IMR-90 (cell line): ENCODE data around the gene LAMB1. TPM values are rescaled to one million over a fixed set of nuclear protein-coding genes. Genes with fewer than 3 reads are reported as not detected.

ENCODE experiments used
- ATAC-seq: fragments of 200-7000 bp; cut with Tn5 transposase; 2 replicates; pipeline ENCODE4 v1.9.1; 2020; ENCODE audit warnings: low read depth, mild to moderate bottlenecking, moderate library complexity
- BruUV-seq: library from RNA; stranded (reverse); fragments of 400-500 nt; replicated peaks from 2 replicates; lab custom pipeline; 2021; lab: Mats Ljungman, UMichigan
- CTCF ChIA-PET: fragments of 300-600 bp; formaldehyde crosslinking; extraction: SDS; loops from one replicate; lab custom pipeline; 2021; ENCODE audit warnings: antibody characterized with exemption; lab: Yijun Ruan, JAX
- POLR2A ChIA-PET: fragments of 300-600 bp; sonication (Branson Sonifier 250); formaldehyde crosslinking; loops from one replicate; lab custom pipeline; 2022; ENCODE audit warnings: antibody characterized with exemption; ENCODE audit not compliant: unreplicated experiment; lab: Charles Lee
- DNase-seq: peaks from one replicate; pipeline ENCODE4 v3.0.0; 2013
- H2AFZ ChIP-seq: replicated peaks from 2 replicates; pipeline ENCODE3; 2013; ENCODE audit warnings: low read length, mild to moderate bottlenecking; ENCODE audit not compliant: poor library complexity
- H2AK5ac ChIP-seq: 2 replicates; pipeline ENCODE4 v1.6.1; 2013; ENCODE audit warnings: low read depth, low read length, inconsistent platforms
- H2AK9ac ChIP-seq: replicated peaks from 2 replicates; pipeline ENCODE3; 2013; ENCODE audit warnings: mild to moderate bottlenecking, low read depth, low read length, moderate library complexity; ENCODE audit not compliant: poor library complexity
- H2BK120ac ChIP-seq: 2 replicates; pipeline ENCODE4 v1.6.1; 2013; ENCODE audit warnings: low read depth, low read length, inconsistent platforms
- H2BK15ac ChIP-seq: 3 replicates; pipeline ENCODE4 v1.6.1; 2013; ENCODE audit warnings: low read depth, low read length, inconsistent platforms
- H2BK20ac ChIP-seq: 2 replicates; pipeline ENCODE4 v1.6.1; 2013; ENCODE audit warnings: low read depth, mild to moderate bottlenecking, inconsistent platforms, low read length, moderate library complexity
- H2BK5ac ChIP-seq: 2 replicates; pipeline ENCODE4 v1.6.1; 2013; ENCODE audit warnings: mild to moderate bottlenecking, low read depth, low read length, inconsistent platforms; ENCODE audit not compliant: poor library complexity, severe bottlenecking
- H3K14ac ChIP-seq: replicated peaks from 2 replicates; pipeline ENCODE4 v1.6.1; 2013; ENCODE audit warnings: low read depth, low read length, inconsistent platforms
- H3K18ac ChIP-seq: 2 replicates; pipeline ENCODE4 v1.6.1; 2013; ENCODE audit warnings: low read depth, low read length, control low read depth
- H3K23ac ChIP-seq: 2 replicates; pipeline ENCODE4 v1.6.1; 2013; ENCODE audit warnings: low read depth, low read length, inconsistent platforms
- H3K27ac ChIP-seq: 2 replicates; pipeline ENCODE4 v1.5.1; 2013; ENCODE audit warnings: mild to moderate bottlenecking, control low read depth, low read length; ENCODE audit not compliant: insufficient read depth
- H3K27me3 ChIP-seq: 2 replicates; pipeline ENCODE4 v1.6.1; 2013; ENCODE audit warnings: low read length; ENCODE audit not compliant: control insufficient read depth, insufficient read depth
- H3K36me3 ChIP-seq: 2 replicates; pipeline ENCODE4 v1.6.1; 2013; ENCODE audit warnings: low read length, mixed read lengths; ENCODE audit not compliant: control insufficient read depth, insufficient read depth
- H3K4ac ChIP-seq: 2 replicates; pipeline ENCODE4 v1.6.1; 2013; ENCODE audit warnings: low read depth, low read length, inconsistent platforms
- H3K4me1 ChIP-seq: 2 replicates; pipeline ENCODE4 v1.6.1; 2013; ENCODE audit warnings: low read length, mixed read lengths; ENCODE audit not compliant: control insufficient read depth, insufficient read depth
- H3K4me2 ChIP-seq: 2 replicates; pipeline ENCODE4 v1.6.1; 2013; ENCODE audit warnings: low read depth, mild to moderate bottlenecking, control low read depth, low read length, moderate library complexity
- H3K4me3 ChIP-seq: 2 replicates; pipeline ENCODE4 v1.5.1; 2013; ENCODE audit warnings: low read depth, mild to moderate bottlenecking, control low read depth, low read length, moderate library complexity; ENCODE audit not compliant: insufficient read depth
- H3K56ac ChIP-seq: 2 replicates; pipeline ENCODE4 v1.6.1; 2013; ENCODE audit warnings: low read length, inconsistent platforms; ENCODE audit not compliant: insufficient read depth; ENCODE audit errors: extremely low read depth
- H3K79me1 ChIP-seq, 2 experiments: 2 replicates each; pipeline ENCODE4 v1.6.1; 2013; ENCODE audit warnings: low read length in 2 of 2, inconsistent platforms in 1 of 2, low read depth in 1 of 2
- H3K9ac ChIP-seq: 2 replicates; pipeline ENCODE4 v1.6.1; 2013; ENCODE audit warnings: low read depth, low read length, control low read depth
- H3K9me1 ChIP-seq: 2 replicates; pipeline ENCODE4 v1.6.1; 2013; ENCODE audit warnings: low read length, inconsistent platforms; ENCODE audit not compliant: insufficient read depth
- H3K9me3 ChIP-seq: 2 replicates; pipeline ENCODE4 v1.6.1; 2013; ENCODE audit warnings: low read length; ENCODE audit not compliant: control insufficient read depth, insufficient read depth
- H4K20me1 ChIP-seq: 2 replicates; pipeline ENCODE4 v1.6.1; 2013; ENCODE audit warnings: low read length, inconsistent platforms; ENCODE audit not compliant: insufficient read depth
- H4K5ac ChIP-seq: 2 replicates; pipeline ENCODE4 v1.6.1; 2013; ENCODE audit warnings: mild to moderate bottlenecking, low read depth, low read length, control low read depth
- H4K8ac ChIP-seq, 2 experiments: 2 replicates each; pipeline ENCODE4 v1.6.1; 2013; ENCODE audit warnings: low read depth in 2 of 2, low read length in 2 of 2, control low read depth in 1 of 2, inconsistent platforms in 1 of 2
- H4K91ac ChIP-seq: 2 replicates; pipeline ENCODE4 v1.6.1; 2013; ENCODE audit warnings: low read depth, low read length, inconsistent platforms; ENCODE audit not compliant: insufficient read depth
- BHLHE40 ChIP-seq: fragments of 150-350 bp; IDR thresholded peaks from 2 replicates; pipeline ENCODE4 v1.6.1; 2016; ENCODE audit warnings: mild to moderate bottlenecking, low read depth, low read length
- CEBPB ChIP-seq: IDR thresholded peaks from 2 replicates; pipeline ENCODE4 v1.6.1; 2012; ENCODE audit warnings: low read depth, low read length, improper control_type of control experiment
- CHD1 ChIP-seq: IDR thresholded peaks from 2 replicates; pipeline ENCODE4 v1.6.1; 2012; ENCODE audit warnings: low read depth, low read length, improper control_type of control experiment
- FOS ChIP-seq: fragments of 150-350 bp; IDR thresholded peaks from 2 replicates; pipeline ENCODE4 v1.6.1; 2016; ENCODE audit warnings: low read depth, low read length
- MAFK ChIP-seq: IDR thresholded peaks from 2 replicates; pipeline ENCODE4 v1.6.1; 2012; ENCODE audit warnings: low read depth, low read length, improper control_type of control experiment
- MAZ ChIP-seq: IDR thresholded peaks from 2 replicates; pipeline ENCODE4 v1.6.1; 2012; ENCODE audit warnings: low read depth, mild to moderate bottlenecking, low read length, improper control_type of control experiment, moderate library complexity, borderline replicate concordance
- MXI1 ChIP-seq: IDR thresholded peaks from 2 replicates; pipeline ENCODE4 v1.6.1; 2012; ENCODE audit warnings: low read depth, mild to moderate bottlenecking, low read length, moderate library complexity, borderline replicate concordance
- NFE2L2 ChIP-seq: fragments of 150-350 bp; IDR thresholded peaks from 2 replicates; pipeline ENCODE4 v1.6.1; 2016; ENCODE audit warnings: low read depth, mild to moderate bottlenecking, low read length
- POLR2A ChIP-seq: IDR thresholded peaks from 2 replicates; pipeline ENCODE4 v1.6.1; 2012; ENCODE audit warnings: mild to moderate bottlenecking, low read depth, low read length
- RAD21 ChIP-seq: IDR thresholded peaks from 2 replicates; pipeline ENCODE4 v1.6.1; 2012; ENCODE audit warnings: low read length, improper control_type of control experiment
- RCOR1 ChIP-seq: IDR thresholded peaks from 2 replicates; pipeline ENCODE4 v1.6.1; 2012; ENCODE audit warnings: mild to moderate bottlenecking, low read length, improper control_type of control experiment; ENCODE audit not compliant: insufficient replicate concordance
- RFX5 ChIP-seq: IDR thresholded peaks from 2 replicates; pipeline ENCODE4 v1.8.0; 2012; ENCODE audit warnings: low read depth, mild to moderate bottlenecking, low read length, moderate library complexity
- SMC3 ChIP-seq: fragments of 150-350 bp; IDR thresholded peaks from 2 replicates; pipeline ENCODE4 v1.6.1; 2016; ENCODE audit warnings: low read depth, mild to moderate bottlenecking, antibody characterized with exemption, low read length, moderate library complexity
- WGBS, 2 experiments: methylation state at CpG; one replicate each; pipeline versions ENCODE4 v1.1.5 to v1.1.7; 2013; ENCODE audit warnings: missing lambda C conversion rate in 2 of 2; ENCODE audit not compliant: insufficient read length in 1 of 2; ENCODE audit errors: extremely low coverage in 2 of 2; 5-methylcytosine and 5-hydroxymethylcytosine counted together
- dilution Hi-C: fragments of 300-500 bp; cut with HindIII; formaldehyde crosslinking; loops from one replicate; pipeline ENCODE4 v1.14.3; 2018; ENCODE audit warnings: low sequenced_read_pairs; ENCODE audit not compliant: unreplicated experiment
- in situ Hi-C: fragments of 300-500 bp; cut with MboI; formaldehyde crosslinking; loops from 3 replicates; pipeline ENCODE4 v1.14.3; 2019; ENCODE audit warnings: low sequenced_read_pairs, inconsistent platforms, mixed read lengths
- intact Hi-C: fragments of 100-400 bp; cut with micrococcal nuclease; formaldehyde crosslinking; loops from 2 replicates; pipeline ENCODE4 v1.10.0; 2022
- polyA plus RNA-seq, 3 experiments: library from polyadenylated mRNA; depleted of rRNA; stranded (reverse); fragments of >200 nt; gene quantifications; 2 replicates each; pipeline ENCODE4 v1.2.3, GENCODE V29; 2012; ENCODE audit warnings: low replicate concordance in 1 of 3
- total RNA-seq: library from RNA; depleted of rRNA; stranded (reverse); fragments of >200 nt; gene quantifications from 2 replicates; pipeline ENCODE4 v1.2.3, GENCODE V29; 2012
- TF ChIP-seq, protein P1 (sequence below): conservative IDR thresholded peaks from 2 replicates; pipeline ENCODE4 v1.5.1; 2012; ENCODE audit warnings: mild to moderate bottlenecking, low read depth, low read length, improper control_type of control experiment
- TF ChIP-seq, protein P2 (sequence below): fragments of 150-350 bp; IDR thresholded peaks from 2 replicates; pipeline ENCODE4 v1.6.1; 2016; ENCODE audit warnings: low read depth, mild to moderate bottlenecking, low read length, moderate library complexity, borderline replicate concordance
- TF ChIP-seq, protein P3 (sequence below): fragments of 150-350 bp; IDR thresholded peaks from 2 replicates; pipeline ENCODE4 v1.6.1; 2017; ENCODE audit warnings: mild to moderate bottlenecking, antibody characterized with exemption, low read length, low read depth

The LAMB1 gene
- total and polyA plus RNA-seq, 2 of the 4 experiments (the other 2 are of a cell fraction): 114 to 117 TPM

GRCh38 chr7:107955394-107955793 lies 47.6 kb downstream of the LAMB1 start:
- Histone ChIP-seq H3K9me3 (no peaks in the 10 kb centered on the region), H4K91ac (no peak overlapping the region), H3K27ac (no peak overlapping the region), H4K5ac (no peak overlapping the region), H2BK20ac (no peak overlapping the region), H3K36me3 (peaks cover 64% of the 10 kb centered on the region), H3K18ac (no peak overlapping the region), H3K9me1 (peaks cover 33% of the 10 kb centered on the region), H2BK5ac (no peak overlapping the region), H3K23ac (no peak overlapping the region), H3K4me1 (peaks cover 25% of the 10 kb centered on the region), H2BK15ac (no peak overlapping the region), H4K20me1 (peaks cover 34% of the 10 kb centered on the region), H2BK120ac (no peak overlapping the region), H2AK5ac (no peak overlapping the region; the same call in 1 of the 2 replicates), H3K4me3 (no peak overlapping the region), H3K4ac (no peak overlapping the region), H3K9ac (no peak overlapping the region), H3K27me3 (no peaks in the 10 kb centered on the region), H3K14ac (no peak overlapping the region), H3K4me2 (no peak overlapping the region), H2AFZ (no peak overlapping the region), H4K8ac (no peak overlapping the region), H3K79me1 (peaks cover 10 to 46% of the 10 kb centered on the region in 2 experiments), H3K56ac (no peak overlapping the region), H2AK9ac (no peak overlapping the region)
- in situ Hi-C loops (no loop called here), intact Hi-C loops (no loop called here), dilution Hi-C loops (no loop called here)
- BruUV-seq: no TSS peak
- POLR2A ChIA-PET: no interaction called here
- WGBS, 2 experiments: 73% methylated on average over 4 of the region's 5 CpGs; no CpG with 5 or more reads in 1 of the 2 experiments
- TF ChIP-seq RCOR1 (no peak), SMC3 (no peak), MAZ (no peak), CHD1 (no peak), MXI1 (no peak), CEBPB (no peak), POLR2A (no peak), FOS (no peak), MAFK (no peak), BHLHE40 (no peak), RFX5 (no peak), RAD21 (no peak), NFE2L2 (no peak)
- TF ChIP-seq, protein P1, sequence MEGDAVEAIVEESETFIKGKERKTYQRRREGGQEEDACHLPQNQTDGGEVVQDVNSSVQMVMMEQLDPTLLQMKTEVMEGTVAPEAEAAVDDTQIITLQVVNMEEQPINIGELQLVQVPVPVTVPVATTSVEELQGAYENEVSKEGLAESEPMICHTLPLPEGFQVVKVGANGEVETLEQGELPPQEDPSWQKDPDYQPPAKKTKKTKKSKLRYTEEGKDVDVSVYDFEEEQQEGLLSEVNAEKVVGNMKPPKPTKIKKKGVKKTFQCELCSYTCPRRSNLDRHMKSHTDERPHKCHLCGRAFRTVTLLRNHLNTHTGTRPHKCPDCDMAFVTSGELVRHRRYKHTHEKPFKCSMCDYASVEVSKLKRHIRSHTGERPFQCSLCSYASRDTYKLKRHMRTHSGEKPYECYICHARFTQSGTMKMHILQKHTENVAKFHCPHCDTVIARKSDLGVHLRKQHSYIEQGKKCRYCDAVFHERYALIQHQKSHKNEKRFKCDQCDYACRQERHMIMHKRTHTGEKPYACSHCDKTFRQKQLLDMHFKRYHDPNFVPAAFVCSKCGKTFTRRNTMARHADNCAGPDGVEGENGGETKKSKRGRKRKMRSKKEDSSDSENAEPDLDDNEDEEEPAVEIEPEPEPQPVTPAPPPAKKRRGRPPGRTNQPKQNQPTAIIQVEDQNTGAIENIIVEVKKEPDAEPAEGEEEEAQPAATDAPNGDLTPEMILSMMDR: no peak
- TF ChIP-seq, protein P2, sequence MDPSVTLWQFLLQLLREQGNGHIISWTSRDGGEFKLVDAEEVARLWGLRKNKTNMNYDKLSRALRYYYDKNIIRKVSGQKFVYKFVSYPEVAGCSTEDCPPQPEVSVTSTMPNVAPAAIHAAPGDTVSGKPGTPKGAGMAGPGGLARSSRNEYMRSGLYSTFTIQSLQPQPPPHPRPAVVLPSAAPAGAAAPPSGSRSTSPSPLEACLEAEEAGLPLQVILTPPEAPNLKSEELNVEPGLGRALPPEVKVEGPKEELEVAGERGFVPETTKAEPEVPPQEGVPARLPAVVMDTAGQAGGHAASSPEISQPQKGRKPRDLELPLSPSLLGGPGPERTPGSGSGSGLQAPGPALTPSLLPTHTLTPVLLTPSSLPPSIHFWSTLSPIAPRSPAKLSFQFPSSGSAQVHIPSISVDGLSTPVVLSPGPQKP: no peak
- TF ChIP-seq, protein P3, sequence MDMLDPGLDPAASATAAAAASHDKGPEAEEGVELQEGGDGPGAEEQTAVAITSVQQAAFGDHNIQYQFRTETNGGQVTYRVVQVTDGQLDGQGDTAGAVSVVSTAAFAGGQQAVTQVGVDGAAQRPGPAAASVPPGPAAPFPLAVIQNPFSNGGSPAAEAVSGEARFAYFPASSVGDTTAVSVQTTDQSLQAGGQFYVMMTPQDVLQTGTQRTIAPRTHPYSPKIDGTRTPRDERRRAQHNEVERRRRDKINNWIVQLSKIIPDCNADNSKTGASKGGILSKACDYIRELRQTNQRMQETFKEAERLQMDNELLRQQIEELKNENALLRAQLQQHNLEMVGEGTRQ: no peak
- CTCF ChIA-PET: interaction anchor here (1.6 kb wide), 1 partner anchor 191 kb away, joined by 3 read pairs; no protein-coding TSS in a partner anchor
- DNase-seq: no peak
- ATAC-seq: no peak
